Measurements from ENCODE around the gene SEMA3D. TPM values are rescaled to one million over a fixed set of nuclear protein-coding genes. Genes with fewer than 3 reads are reported as not detected.

SEMA3D gene
- total RNA-seq, 1 experiment from 2014 or later = 1.4 TPM

DNA sequence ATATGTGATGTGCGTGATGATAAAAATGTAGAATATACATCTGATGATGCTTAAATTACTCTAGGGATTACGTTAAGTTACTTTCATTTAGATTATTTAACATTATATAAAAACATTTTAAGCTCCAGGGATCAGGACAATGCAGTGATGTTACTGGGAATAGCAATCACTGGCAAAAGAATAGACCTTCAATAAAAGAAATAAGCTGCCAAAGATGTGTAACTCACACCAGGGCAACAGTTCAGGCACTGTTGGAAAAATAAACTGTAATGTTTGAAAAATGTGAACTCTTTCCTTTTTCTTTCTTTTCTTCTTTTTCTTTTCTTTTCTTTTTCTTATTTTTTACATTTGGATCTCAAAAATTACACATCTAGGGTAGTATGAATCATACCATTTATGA, 131.7 kb downstream of the SEMA3D start:
- H3K36me3 ChIP-seq (ENCODE audit: control insufficient read depth in 1 of 2, insufficient read depth in 2 of 2, low read length in 2 of 2) = no peaks in the 10 kb centered on the region
- ChIA-PET RAD21 (ENCODE audit: low non-redundant PET in 1 of 2, low total read pairs in 2 of 2, uncharacterized antibody in 2 of 2, unreplicated experiment in 2 of 2) (no interaction called here), POLR2A (no interaction called here), CTCF (interaction anchor here (0.6 to 1.0 kb wide), 2 partner anchors 499 to 775 kb away, joined by 4 read pairs; no protein-coding TSS in a partner anchor)
- ATAC-seq (no peak), DNase-seq (ENCODE audit: low read depth, low spot score) (no peak)
- no peaks in the 10 kb centered on the region for H3K9me3 ChIP-seq (ENCODE audit: control insufficient read depth in 1 of 2, insufficient read depth in 1 of 2, low read depth in 1 of 2, low read length in 2 of 2)
- no TSS peak for BruUV-seq (replicated peaks)
- no peaks in the 10 kb centered on the region for H3K79me2 ChIP-seq (ENCODE audit: insufficient read depth, low read length)
- H3K4me3 ChIP-seq (replicated peaks in 1 of 2; ENCODE audit: low read depth in 1 of 2, low read length in 2 of 2) = no peak overlapping the region
- H3K27me3 ChIP-seq (ENCODE audit: insufficient read depth, low read length) = no peaks in the 10 kb centered on the region
- no peak overlapping the region for H3K27ac ChIP-seq (ENCODE audit: low read depth, low read length)
- no peak overlapping the region for H2AFZ ChIP-seq (ENCODE audit: low read depth, low read length, poor library complexity, severe bottlenecking)
- no peak overlapping the region for H3K9ac ChIP-seq (ENCODE audit: low read length)
- intact Hi-C loops (cut with micrococcal nuclease) = no loop called here
- no peaks in the 10 kb centered on the region for H3K4me1 ChIP-seq (ENCODE audit: control insufficient read depth in 1 of 2, insufficient read depth in 2 of 2, low read length in 2 of 2)
- H4K20me1 ChIP-seq (ENCODE audit: insufficient read depth) = no peaks in the 10 kb centered on the region
- no peaks in the 10 kb centered on the region for H3K9me2 ChIP-seq (ENCODE audit: insufficient read depth)
- TF ChIP-seq ZNF274 (IDR thresholded peaks at IDR 0.05; ENCODE audit: low read depth, low read length) (no peak), YY1 (IDR thresholded peaks at IDR 0.05; ENCODE audit: extremely low read depth, insufficient replicate concordance, low read depth, low read length) (no peak), FOSL1 (IDR thresholded peaks at IDR 0.05; ENCODE audit: low read depth) (no peak), CEBPB (IDR thresholded peaks at IDR 0.05; ENCODE audit: low read depth) (no peak), CBX3 (IDR thresholded peaks at IDR 0.05; ENCODE audit: low read depth) (no peak), SP1 (IDR thresholded peaks at IDR 0.05; ENCODE audit: low read depth) (no peak), RAD21 (IDR thresholded peaks at IDR 0.05; ENCODE audit: low read depth) (no peak), EZH2 (IDR thresholded peaks at IDR 0.05) (no peak)
- TF ChIP-seq, protein P1, sequence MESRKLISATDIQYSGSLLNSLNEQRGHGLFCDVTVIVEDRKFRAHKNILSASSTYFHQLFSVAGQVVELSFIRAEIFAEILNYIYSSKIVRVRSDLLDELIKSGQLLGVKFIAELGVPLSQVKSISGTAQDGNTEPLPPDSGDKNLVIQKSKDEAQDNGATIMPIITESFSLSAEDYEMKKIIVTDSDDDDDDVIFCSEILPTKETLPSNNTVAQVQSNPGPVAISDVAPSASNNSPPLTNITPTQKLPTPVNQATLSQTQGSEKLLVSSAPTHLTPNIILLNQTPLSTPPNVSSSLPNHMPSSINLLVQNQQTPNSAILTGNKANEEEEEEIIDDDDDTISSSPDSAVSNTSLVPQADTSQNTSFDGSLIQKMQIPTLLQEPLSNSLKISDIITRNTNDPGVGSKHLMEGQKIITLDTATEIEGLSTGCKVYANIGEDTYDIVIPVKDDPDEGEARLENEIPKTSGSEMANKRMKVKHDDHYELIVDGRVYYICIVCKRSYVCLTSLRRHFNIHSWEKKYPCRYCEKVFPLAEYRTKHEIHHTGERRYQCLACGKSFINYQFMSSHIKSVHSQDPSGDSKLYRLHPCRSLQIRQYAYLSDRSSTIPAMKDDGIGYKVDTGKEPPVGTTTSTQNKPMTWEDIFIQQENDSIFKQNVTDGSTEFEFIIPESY (IDR thresholded peaks at IDR 0.05; ENCODE audit: extremely low read depth, insufficient replicate concordance, low read length) = no peak
- H3K4me2 ChIP-seq (ENCODE audit: low read length) = no peak overlapping the region

DNA sequence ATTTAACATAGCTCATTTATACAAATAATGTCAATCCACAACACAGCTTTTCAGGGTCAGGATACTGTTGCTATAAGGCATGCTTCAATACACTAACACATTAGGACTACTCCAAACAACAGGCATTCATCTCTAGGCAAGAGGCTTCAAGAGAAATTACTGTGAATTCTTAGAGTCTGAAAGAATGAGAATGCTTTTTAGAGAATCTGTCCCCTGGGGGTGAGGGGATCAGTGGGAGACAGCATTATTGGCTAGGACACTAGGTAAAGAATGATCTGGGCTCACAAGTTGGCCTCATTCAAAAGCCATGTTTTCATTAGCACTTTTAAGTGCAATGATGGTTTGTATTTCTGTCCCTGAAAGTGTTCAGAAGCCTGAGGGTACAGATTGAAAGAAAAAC, 132.6 kb downstream of the SEMA3D start:
- no TSS peak for BruUV-seq (replicated peaks)
- no peak for ATAC-seq
- H2AFZ ChIP-seq (ENCODE audit: low read depth, low read length, poor library complexity, severe bottlenecking) = no peak overlapping the region
- TF ChIP-seq, protein P1 (IDR thresholded peaks at IDR 0.05; ENCODE audit: extremely low read depth, insufficient replicate concordance, low read length) = no peak
- TF ChIP-seq JUND (IDR thresholded peaks at IDR 0.05) (no peak), ZNF274 (IDR thresholded peaks at IDR 0.05; ENCODE audit: low read depth, low read length) (no peak), YY1 (IDR thresholded peaks at IDR 0.05; ENCODE audit: extremely low read depth, insufficient replicate concordance, low read depth, low read length) (no peak), POLR2A (IDR thresholded peaks at IDR 0.05; ENCODE audit: borderline replicate concordance, extremely low read depth, insufficient read depth, insufficient read length) (no peak), CEBPB (IDR thresholded peaks at IDR 0.05; ENCODE audit: low read depth) (no peak), TCF7L2 (IDR thresholded peaks at IDR 0.05; ENCODE audit: borderline replicate concordance, extremely low read depth, insufficient read depth, insufficient read length) (no peak)
- TF ChIP-seq, protein P2, sequence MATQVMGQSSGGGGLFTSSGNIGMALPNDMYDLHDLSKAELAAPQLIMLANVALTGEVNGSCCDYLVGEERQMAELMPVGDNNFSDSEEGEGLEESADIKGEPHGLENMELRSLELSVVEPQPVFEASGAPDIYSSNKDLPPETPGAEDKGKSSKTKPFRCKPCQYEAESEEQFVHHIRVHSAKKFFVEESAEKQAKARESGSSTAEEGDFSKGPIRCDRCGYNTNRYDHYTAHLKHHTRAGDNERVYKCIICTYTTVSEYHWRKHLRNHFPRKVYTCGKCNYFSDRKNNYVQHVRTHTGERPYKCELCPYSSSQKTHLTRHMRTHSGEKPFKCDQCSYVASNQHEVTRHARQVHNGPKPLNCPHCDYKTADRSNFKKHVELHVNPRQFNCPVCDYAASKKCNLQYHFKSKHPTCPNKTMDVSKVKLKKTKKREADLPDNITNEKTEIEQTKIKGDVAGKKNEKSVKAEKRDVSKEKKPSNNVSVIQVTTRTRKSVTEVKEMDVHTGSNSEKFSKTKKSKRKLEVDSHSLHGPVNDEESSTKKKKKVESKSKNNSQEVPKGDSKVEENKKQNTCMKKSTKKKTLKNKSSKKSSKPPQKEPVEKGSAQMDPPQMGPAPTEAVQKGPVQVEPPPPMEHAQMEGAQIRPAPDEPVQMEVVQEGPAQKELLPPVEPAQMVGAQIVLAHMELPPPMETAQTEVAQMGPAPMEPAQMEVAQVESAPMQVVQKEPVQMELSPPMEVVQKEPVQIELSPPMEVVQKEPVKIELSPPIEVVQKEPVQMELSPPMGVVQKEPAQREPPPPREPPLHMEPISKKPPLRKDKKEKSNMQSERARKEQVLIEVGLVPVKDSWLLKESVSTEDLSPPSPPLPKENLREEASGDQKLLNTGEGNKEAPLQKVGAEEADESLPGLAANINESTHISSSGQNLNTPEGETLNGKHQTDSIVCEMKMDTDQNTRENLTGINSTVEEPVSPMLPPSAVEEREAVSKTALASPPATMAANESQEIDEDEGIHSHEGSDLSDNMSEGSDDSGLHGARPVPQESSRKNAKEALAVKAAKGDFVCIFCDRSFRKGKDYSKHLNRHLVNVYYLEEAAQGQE (IDR thresholded peaks at IDR 0.05; ENCODE audit: low read depth) = no peak

More for the DNA sequence above, 132.6 kb downstream of the SEMA3D start:
- H3K79me2 ChIP-seq (ENCODE audit: insufficient read depth, low read length) = no peaks in the 10 kb centered on the region
- no peaks in the 10 kb centered on the region for H4K20me1 ChIP-seq (ENCODE audit: insufficient read depth)
- no peaks in the 10 kb centered on the region for H3K9me2 ChIP-seq (ENCODE audit: insufficient read depth)
- DNase-seq (ENCODE audit: low read depth, low spot score) = no peak
- no peak overlapping the region for H3K27ac ChIP-seq (ENCODE audit: low read depth, low read length)
- RAD21 ChIA-PET (ENCODE audit: low non-redundant PET in 1 of 2, low total read pairs in 2 of 2, uncharacterized antibody in 2 of 2, unreplicated experiment in 2 of 2) = no interaction called here
- no peaks in the 10 kb centered on the region for H3K4me1 ChIP-seq (ENCODE audit: control insufficient read depth in 1 of 2, insufficient read depth in 2 of 2, low read length in 2 of 2)
- no peaks in the 10 kb centered on the region for H3K36me3 ChIP-seq (ENCODE audit: control insufficient read depth in 1 of 2, insufficient read depth in 2 of 2, low read length in 2 of 2)
- H3K9ac ChIP-seq (ENCODE audit: low read length) = no peak overlapping the region
- POLR2A ChIA-PET = no interaction called here
- intact Hi-C loops (cut with micrococcal nuclease) = no loop called here
- H3K9me3 ChIP-seq (ENCODE audit: control insufficient read depth in 1 of 2, insufficient read depth in 1 of 2, low read depth in 1 of 2, low read length in 2 of 2) = no peaks in the 10 kb centered on the region
- H3K4me3 ChIP-seq (replicated peaks in 1 of 2; ENCODE audit: low read depth in 1 of 2, low read length in 2 of 2) = no peak overlapping the region
- CTCF ChIA-PET = interaction anchor here (1.3 kb wide), 1 partner anchor 13 kb away, joined by 3 read pairs; no protein-coding TSS in a partner anchor
- no peak overlapping the region for H3K4me2 ChIP-seq (ENCODE audit: low read length)
- H3K27me3 ChIP-seq (ENCODE audit: insufficient read depth, low read length) = no peaks in the 10 kb centered on the region
